Left lung (tissue), 10 donors: Measurements from ENCODE around the gene SLC5A2. TPM values are rescaled to one million over a fixed set of nuclear protein-coding genes. Genes with fewer than 3 reads are reported as not detected.
"Not testable (repeated sequence)": the region's sequence is repeated elsewhere in the genome, so short reads cannot be mapped to it uniquely, and the experiment has no call there.

Experiments used
- ATAC-seq: fragments of 200-7000 bp; cut with Tn5 transposase; one replicate; pipeline ENCODE4 v1.9.1; 2020; ENCODE audit warnings: moderate library complexity
- DNase-seq, 4 donors: peaks; one replicate each; pipeline ENCODE4 v3.0.0-alpha.2; 2013 to 2020
- H3K27ac ChIP-seq, 2 donors: fragments of 200-600 bp; sonication (generic) in 1 of 2; one replicate each; pipeline versions ENCODE4 v1.5.0 to v1.8.0; 2020 to 2021
- H3K27me3 ChIP-seq, 2 donors: fragments of 200-600 bp; sonication (generic) in 1 of 2; one replicate each; pipeline versions ENCODE4 v1.5.0 to v1.8.0; 2020 to 2021
- H3K36me3 ChIP-seq, 2 donors: fragments of 200-600 bp; sonication (generic) in 1 of 2; one replicate each; pipeline versions ENCODE4 v1.5.0 to v1.8.0; 2020 to 2021
- H3K4me1 ChIP-seq, 2 donors: fragments of 200-600 bp; one replicate each; pipeline ENCODE4 v1.8.0; 2021
- H3K4me3 ChIP-seq, 2 donors: fragments of 200-600 bp; sonication (generic) in 1 of 2; one replicate each; pipeline versions ENCODE4 v1.5.0 to v1.8.0; 2020 to 2021; ENCODE audit warnings: mild to moderate bottlenecking in 1 of 2
- H3K9me3 ChIP-seq, 2 donors: fragments of 200-600 bp; sonication (generic) in 1 of 2; one replicate each; pipeline versions ENCODE4 v1.5.0 to v1.8.0; 2020 to 2021
- intact Hi-C, 2 donors: fragments of 100-400 bp; cut with DNase I; formaldehyde crosslinking; loops; one replicate each; pipeline versions ENCODE4 v1.11.2 to v1.14.2; 2022
- polyA plus RNA-seq, 6 donors: library from polyadenylated mRNA; unstranded; fragments of 120-200 nt; gene quantifications; one replicate each; pipeline ENCODE4 v1.2.1, GENCODE V29; 2013; ENCODE audit not compliant: insufficient read length in 6 of 6
- total RNA-seq, 2 donors: library from RNA; stranded (reverse); fragmentation: NEBNext Ultra II Directional; extraction: Animal tissue kit (Norgen Biotek cat#: 25700); gene quantifications; one replicate each; pipeline ENCODE4 v1.2.1, GENCODE V29; 2021
- TF ChIP-seq, protein P1 (sequence below), 2 donors: fragments of 200-600 bp; sonication (generic) in 1 of 2; IDR thresholded peaks; one replicate each; pipeline versions ENCODE4 v1.5.0 to v1.8.0; 2021; ENCODE audit warnings: antibody characterized with exemption in 2 of 2
- donor health status: DM: no; HTN: yes; CAD: no.
- donor health status: DM: no; HTN: no; CAD: no.

SLC5A2 gene
- total and polyA plus RNA-seq, 8 donors, result 0.92 to 18.8 (median 13.5) TPM

DNA sequence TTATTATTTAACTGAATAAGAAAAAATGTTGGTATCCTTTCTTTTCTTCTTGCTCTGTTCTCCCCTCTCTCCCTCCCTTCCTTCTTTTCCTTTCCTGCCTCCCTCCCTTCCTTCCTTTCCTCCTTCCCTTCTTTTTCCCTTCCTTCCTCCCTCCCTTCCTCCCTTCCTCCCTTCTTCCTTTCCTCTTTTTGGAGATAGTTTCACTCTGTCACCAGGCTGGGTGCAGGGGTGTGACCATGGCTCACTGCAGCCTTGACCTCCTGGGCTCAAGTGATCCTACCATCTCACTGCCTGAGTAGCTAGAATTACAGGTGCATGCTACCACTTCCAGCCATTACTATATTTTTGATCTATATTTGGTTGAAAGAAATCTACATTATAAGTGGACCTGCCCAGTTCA lies 31.0 kb downstream of the SLC5A2 start:
- no peak for ATAC-seq
- Histone ChIP-seq H3K4me1 (peaks cover 0 to 10% of the 10 kb centered on the region in 2 donors), H3K27ac (no peak overlapping the region), H3K27me3 (no peaks in the 10 kb centered on the region), H3K4me3 (no peak overlapping the region), H3K9me3 (no peaks in the 10 kb centered on the region), H3K36me3 (no peaks in the 10 kb centered on the region)
- intact Hi-C loops, result no loop called here
- DNase-seq, result no peak
- TF ChIP-seq, protein P1, sequence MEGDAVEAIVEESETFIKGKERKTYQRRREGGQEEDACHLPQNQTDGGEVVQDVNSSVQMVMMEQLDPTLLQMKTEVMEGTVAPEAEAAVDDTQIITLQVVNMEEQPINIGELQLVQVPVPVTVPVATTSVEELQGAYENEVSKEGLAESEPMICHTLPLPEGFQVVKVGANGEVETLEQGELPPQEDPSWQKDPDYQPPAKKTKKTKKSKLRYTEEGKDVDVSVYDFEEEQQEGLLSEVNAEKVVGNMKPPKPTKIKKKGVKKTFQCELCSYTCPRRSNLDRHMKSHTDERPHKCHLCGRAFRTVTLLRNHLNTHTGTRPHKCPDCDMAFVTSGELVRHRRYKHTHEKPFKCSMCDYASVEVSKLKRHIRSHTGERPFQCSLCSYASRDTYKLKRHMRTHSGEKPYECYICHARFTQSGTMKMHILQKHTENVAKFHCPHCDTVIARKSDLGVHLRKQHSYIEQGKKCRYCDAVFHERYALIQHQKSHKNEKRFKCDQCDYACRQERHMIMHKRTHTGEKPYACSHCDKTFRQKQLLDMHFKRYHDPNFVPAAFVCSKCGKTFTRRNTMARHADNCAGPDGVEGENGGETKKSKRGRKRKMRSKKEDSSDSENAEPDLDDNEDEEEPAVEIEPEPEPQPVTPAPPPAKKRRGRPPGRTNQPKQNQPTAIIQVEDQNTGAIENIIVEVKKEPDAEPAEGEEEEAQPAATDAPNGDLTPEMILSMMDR (IDR thresholded peaks at IDR 0.05), result no peak

DNA sequence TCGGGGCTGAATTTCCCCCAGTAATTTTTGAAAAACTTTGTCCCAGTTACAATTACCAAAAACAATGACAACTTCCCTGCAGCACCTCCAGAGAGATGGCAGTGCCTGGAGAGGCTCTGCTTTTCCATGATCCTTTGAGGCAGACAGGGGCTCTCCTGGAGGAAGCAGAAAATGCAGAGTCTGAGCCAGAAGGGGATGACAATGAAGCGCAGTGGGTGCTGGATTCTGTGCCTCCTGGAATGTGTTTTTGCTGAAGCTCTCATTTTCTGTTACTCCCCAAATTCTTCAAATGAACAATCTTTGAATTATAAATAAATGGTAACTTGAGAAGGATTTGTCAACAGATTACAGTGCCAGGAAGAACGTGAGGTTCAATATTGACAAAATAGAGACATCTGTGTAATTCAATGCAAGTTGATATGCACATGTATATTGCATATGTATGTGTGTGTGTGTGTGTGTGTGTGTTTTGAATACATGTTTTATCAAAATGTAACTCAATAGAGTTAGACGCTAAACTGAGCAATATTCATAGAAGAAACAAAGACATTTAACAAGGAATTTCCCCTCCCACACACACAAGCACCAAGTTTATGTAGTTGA lies 35.0 kb downstream of the SLC5A2 start:
- H3K36me3 ChIP-seq, result no peaks in the 10 kb centered on the region
- DNase-seq (no peak), ATAC-seq (no peak)
- no peaks in the 10 kb centered on the region for H3K4me1 ChIP-seq
- intact Hi-C loops, result no loop called here
- H3K4me3 ChIP-seq, result no peak overlapping the region
- H3K27me3 ChIP-seq, result no peaks in the 10 kb centered on the region
- TF ChIP-seq, protein P1 (IDR thresholded peaks at IDR 0.05), result no peak
- H3K27ac ChIP-seq, result no peak overlapping the region
- no peaks in the 10 kb centered on the region for H3K9me3 ChIP-seq

DNA sequence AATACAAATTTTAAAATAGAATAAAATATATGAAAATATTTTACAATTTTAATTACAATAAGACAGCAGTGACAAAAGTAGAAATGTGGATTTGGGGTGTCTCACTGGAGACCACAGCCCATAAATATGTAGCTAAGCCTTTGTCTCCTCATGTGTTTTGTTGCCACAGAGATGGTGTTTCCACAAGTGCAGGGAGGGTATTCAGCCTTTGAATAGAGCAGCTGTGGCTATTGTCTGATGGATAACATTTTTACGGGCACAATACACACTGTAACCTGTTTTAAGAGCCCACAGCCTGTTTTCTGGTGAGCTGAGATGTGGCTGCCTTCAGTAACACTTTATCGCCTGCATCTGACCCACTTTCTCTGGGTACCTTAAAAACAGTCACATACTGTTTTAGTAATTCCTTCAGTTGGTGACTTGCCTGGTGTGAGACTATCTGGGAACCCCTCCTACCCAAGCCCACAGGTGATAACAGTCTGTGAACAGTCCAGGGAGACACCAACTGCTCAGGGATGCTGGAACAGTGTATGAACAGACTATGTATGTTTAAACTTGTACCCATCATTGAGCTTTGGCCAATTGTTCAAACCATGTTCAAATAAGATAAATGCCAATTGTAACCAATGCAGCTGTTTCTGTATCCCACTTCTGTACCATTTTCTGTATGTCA lies 37.0 kb downstream of the SLC5A2 start:
- Histone ChIP-seq H3K36me3 (no peaks in the 10 kb centered on the region), H3K4me1 (no peaks in the 10 kb centered on the region), H3K27me3 (no peaks in the 10 kb centered on the region), H3K9me3 (no peaks in the 10 kb centered on the region), H3K27ac (no peak overlapping the region), H3K4me3 (no peak overlapping the region)
- TF ChIP-seq, protein P1 (IDR thresholded peaks at IDR 0.05), result no peak
- intact Hi-C loops, result no loop called here
- no peak for DNase-seq
- ATAC-seq, result no peak

- intact Hi-C loops, result no loop called here
- DNase-seq, result no peak
Observed at GRCh38 chr16:31521368-31521767, 38.4 kb downstream of the SLC5A2 start.

GRCh38 chr16:31522071-31522470 lies 39.1 kb downstream of the SLC5A2 start:
- TF ChIP-seq, protein P1 (IDR thresholded peaks at IDR 0.05), result no peak
- ATAC-seq, result no peak

More at GRCh38 chr16:31521368-31521767, 38.4 kb downstream of the SLC5A2 start:
- TF ChIP-seq, protein P1 (IDR thresholded peaks at IDR 0.05), result no peak
- no peak for ATAC-seq
- Histone ChIP-seq H3K27me3 (no peaks in the 10 kb centered on the region), H3K36me3 (no peaks in the 10 kb centered on the region), H3K4me1 (no peaks in the 10 kb centered on the region), H3K4me3 (no peak overlapping the region), H3K9me3 (no peaks in the 10 kb centered on the region), H3K27ac (no peak overlapping the region)

GRCh38 chr16:31523768-31524167 lies 40.8 kb downstream of the SLC5A2 start:
- H3K27ac ChIP-seq, ATAC-seq, H3K4me1 ChIP-seq, H3K9me3 ChIP-seq, H3K36me3 ChIP-seq, H3K4me3 ChIP-seq, intact Hi-C loops, DNase-seq: not testable (repeated sequence)
- peaks cover 0 to 16% of the 10 kb centered on the region in 2 donors for H3K27me3 ChIP-seq

More at GRCh38 chr16:31522071-31522470, 39.1 kb downstream of the SLC5A2 start:
- no peak overlapping the region for H3K27ac ChIP-seq
- H3K9me3 ChIP-seq, result no peaks in the 10 kb centered on the region
- no peak for DNase-seq
- no peaks in the 10 kb centered on the region for H3K27me3 ChIP-seq
- H3K4me3 ChIP-seq, result no peak overlapping the region
- H3K4me1 ChIP-seq, result no peaks in the 10 kb centered on the region
- intact Hi-C loops, result no loop called here
- H3K36me3 ChIP-seq, result no peaks in the 10 kb centered on the region
